ENCODE results near the gene EIF4G3.

DNA sequence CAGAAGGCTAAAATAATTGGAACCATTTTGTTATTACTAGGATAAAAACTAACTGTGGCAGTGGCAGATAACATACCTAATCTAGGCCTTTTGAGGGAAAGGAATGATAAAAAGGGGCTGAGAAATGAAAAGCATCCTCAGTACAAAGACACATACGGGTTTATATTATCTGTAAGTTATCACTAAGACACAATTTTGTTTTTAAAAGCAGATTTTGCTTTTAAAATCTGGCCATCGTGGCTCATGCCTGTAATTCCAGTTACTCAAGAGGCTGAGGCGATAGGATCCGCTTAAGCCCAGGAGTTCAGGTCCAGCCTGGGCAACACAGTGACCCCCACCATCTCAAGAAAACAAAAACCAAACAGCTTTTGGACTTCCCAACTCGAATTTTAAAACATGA lies 364.8 kb downstream of the EIF4G3 start:
- TF ChIP-seq, protein P1, sequence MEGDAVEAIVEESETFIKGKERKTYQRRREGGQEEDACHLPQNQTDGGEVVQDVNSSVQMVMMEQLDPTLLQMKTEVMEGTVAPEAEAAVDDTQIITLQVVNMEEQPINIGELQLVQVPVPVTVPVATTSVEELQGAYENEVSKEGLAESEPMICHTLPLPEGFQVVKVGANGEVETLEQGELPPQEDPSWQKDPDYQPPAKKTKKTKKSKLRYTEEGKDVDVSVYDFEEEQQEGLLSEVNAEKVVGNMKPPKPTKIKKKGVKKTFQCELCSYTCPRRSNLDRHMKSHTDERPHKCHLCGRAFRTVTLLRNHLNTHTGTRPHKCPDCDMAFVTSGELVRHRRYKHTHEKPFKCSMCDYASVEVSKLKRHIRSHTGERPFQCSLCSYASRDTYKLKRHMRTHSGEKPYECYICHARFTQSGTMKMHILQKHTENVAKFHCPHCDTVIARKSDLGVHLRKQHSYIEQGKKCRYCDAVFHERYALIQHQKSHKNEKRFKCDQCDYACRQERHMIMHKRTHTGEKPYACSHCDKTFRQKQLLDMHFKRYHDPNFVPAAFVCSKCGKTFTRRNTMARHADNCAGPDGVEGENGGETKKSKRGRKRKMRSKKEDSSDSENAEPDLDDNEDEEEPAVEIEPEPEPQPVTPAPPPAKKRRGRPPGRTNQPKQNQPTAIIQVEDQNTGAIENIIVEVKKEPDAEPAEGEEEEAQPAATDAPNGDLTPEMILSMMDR (IDR thresholded peaks at IDR 0.05), result no peak
- no peak for TF ChIP-seq POLR2A (IDR thresholded peaks at IDR 0.05)
